Lower lobe of right lung (tissue), 2 donors: ENCODE data around the gene CARM1. TPM values are rescaled to one million over a fixed set of nuclear protein-coding genes. Genes with fewer than 3 reads are reported as not detected.

Experiments
- ATAC-seq, 2 donors: fragments of 200-7000 bp; cut with Tn5 transposase; one replicate each; pipeline ENCODE4 v1.9.1; 2020 to 2022; ENCODE audit warnings: mild to moderate bottlenecking in 2 of 2, moderate library complexity in 2 of 2
- DNase-seq: peaks from one replicate; pipeline ENCODE4 v3.0.0-alpha.2; 2020
- H3K27ac ChIP-seq: fragments of 200-600 bp; one replicate; pipeline ENCODE4 v1.8.0; 2022
- H3K27me3 ChIP-seq: fragments of 200-600 bp; one replicate; pipeline ENCODE4 v1.8.0; 2022; ENCODE audit warnings: low read depth
- H3K36me3 ChIP-seq: fragments of 200-600 bp; one replicate; pipeline ENCODE4 v1.8.0; 2022; ENCODE audit warnings: mild to moderate bottlenecking
- H3K4me1 ChIP-seq: fragments of 200-600 bp; one replicate; pipeline ENCODE4 v1.8.0; 2022
- H3K4me3 ChIP-seq: fragments of 200-600 bp; one replicate; pipeline ENCODE4 v1.8.0; 2022; ENCODE audit warnings: mild to moderate bottlenecking
- H3K9me3 ChIP-seq: fragments of 200-600 bp; one replicate; pipeline ENCODE4 v1.8.0; 2022
- CTCF ChIP-seq: fragments of 200-600 bp; IDR thresholded peaks from one replicate; pipeline ENCODE4 v1.8.0; 2022; ENCODE audit warnings: antibody characterized with exemption, mild to moderate bottlenecking
- intact Hi-C: fragments of 100-400 bp; cut with DNase I; formaldehyde crosslinking; loops from one replicate; pipeline ENCODE4 v1.11.0; 2022
- long read RNA-seq: library from polyadenylated mRNA; unstranded; transcript quantifications from one replicate; pipeline ENCODE4 v2.0.0, GENCODE V29; 2021
- total RNA-seq: library from RNA; stranded (reverse); fragmentation: NEBNext Ultra II Directional; extraction: Animal tissue kit (Norgen Biotek cat#: 25700); gene quantifications from one replicate; pipeline ENCODE4 v1.2.1, GENCODE V29; 2021
- donor health status: DM: no; HTN: yes; CAD: no; lungs with severe emphysema.

CARM1 gene
- total RNA-seq = 27.5 TPM
- long read RNA-seq, transcript CARM1-202 (15 exons, 2,722 nt) = major isoform, 19 of 41 reads
- long read RNA-seq, partial matches to known transcripts = 6 of 41 reads
- long read RNA-seq, other reads (novel, unspliced or antisense) = 13 of 41 reads

- H3K27ac ChIP-seq = peak within 1 kb of the TSS; percentile 79
- DNase-seq (peak; percentile 99), ATAC-seq (peak; percentile 97 to 98)
- peak; percentile 59 for TF ChIP-seq CTCF
- no peaks in the 10 kb centered on the region for H3K9me3 ChIP-seq
- intact Hi-C loops = no loop called here
- peaks cover 14% of the 10 kb centered on the region for H3K4me1 ChIP-seq
- no peaks in the 10 kb centered on the region for H3K36me3 ChIP-seq
- H3K27me3 ChIP-seq = no peaks in the 10 kb centered on the region
- peak within 1 kb of the TSS; percentile 68 for H3K4me3 ChIP-seq
Measured at GRCh38 chr19:10870955-10871603, at the start of gene CARM1. Gene CARM1 (plus strand): TSS chr19:10871553. CDS start chr19:10871703, 150 bp downstream.

DNA sequence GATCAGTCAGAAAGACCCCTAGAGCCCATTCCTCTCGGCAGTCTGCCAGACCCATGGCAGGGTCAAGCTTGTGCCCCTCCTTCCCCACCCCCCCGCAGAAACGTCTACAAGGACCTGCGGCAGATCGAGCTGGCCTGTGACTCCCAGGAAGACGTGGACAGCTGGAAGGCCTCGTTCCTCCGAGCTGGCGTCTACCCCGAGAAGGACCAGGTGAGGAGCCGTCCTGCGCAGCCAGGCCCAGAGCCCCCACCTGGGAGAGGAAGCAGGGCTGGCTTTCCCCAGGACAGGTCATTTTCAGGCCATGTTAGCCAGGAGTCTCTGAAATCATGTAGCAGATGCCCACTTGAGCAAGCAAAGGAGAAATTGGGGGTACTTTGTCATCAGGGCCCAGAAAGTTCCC lies 47.7 kb upstream of the CARM1 start:
- intact Hi-C loops = no loop called here
- no peaks in the 10 kb centered on the region for H3K4me1 ChIP-seq
- H3K4me3 ChIP-seq = no peak overlapping the region
- H3K27ac ChIP-seq = no peak overlapping the region
- ATAC-seq (no peak), DNase-seq (no peak)
- peaks cover 97% of the 10 kb centered on the region for H3K36me3 ChIP-seq
- H3K27me3 ChIP-seq = no peaks in the 10 kb centered on the region
- H3K9me3 ChIP-seq = no peaks in the 10 kb centered on the region
- TF ChIP-seq CTCF = no peak

DNA sequence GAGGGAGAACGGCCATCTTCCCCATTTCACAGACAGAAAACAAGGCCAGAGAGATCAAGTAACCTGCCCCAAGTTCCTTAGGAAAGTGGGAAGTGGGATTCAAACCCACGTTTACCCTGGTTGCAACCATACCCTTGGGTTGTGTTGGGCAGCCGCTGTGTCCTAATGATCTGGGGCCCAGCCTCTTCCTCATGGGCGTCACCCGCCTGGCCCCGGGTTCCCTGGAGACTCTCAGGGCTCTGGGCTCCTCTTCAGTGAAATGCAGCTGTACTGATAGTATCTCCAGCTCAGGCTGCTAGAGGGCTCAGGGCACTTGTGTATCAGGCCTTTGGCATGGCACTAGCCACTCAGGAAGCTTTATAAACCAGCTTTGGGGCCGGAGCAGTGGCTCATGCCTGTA lies 45.1 kb upstream of the CARM1 start:
- Histone ChIP-seq H3K36me3 (peaks cover 98% of the 10 kb centered on the region), H3K27ac (no peak overlapping the region), H3K27me3 (no peaks in the 10 kb centered on the region), H3K9me3 (no peaks in the 10 kb centered on the region), H3K4me3 (no peak overlapping the region), H3K4me1 (no peaks in the 10 kb centered on the region)
- ATAC-seq = peak; percentile 24 to 29
- intact Hi-C loops = no loop called here
- no peak for TF ChIP-seq CTCF
- DNase-seq = peak; percentile 54

- DNase-seq = no peak
- no peaks in the 10 kb centered on the region for H3K27me3 ChIP-seq
- no peak for TF ChIP-seq CTCF
- H3K36me3 ChIP-seq = peaks cover 98% of the 10 kb centered on the region
- no peaks in the 10 kb centered on the region for H3K9me3 ChIP-seq
- H3K27ac ChIP-seq = no peak overlapping the region
- intact Hi-C loops = no loop called here
- H3K4me3 ChIP-seq = no peak overlapping the region
- no peaks in the 10 kb centered on the region for H3K4me1 ChIP-seq
- ATAC-seq = no peak
Measured at GRCh38 chr19:10826846-10827245, 44.5 kb upstream of the CARM1 start.

DNA sequence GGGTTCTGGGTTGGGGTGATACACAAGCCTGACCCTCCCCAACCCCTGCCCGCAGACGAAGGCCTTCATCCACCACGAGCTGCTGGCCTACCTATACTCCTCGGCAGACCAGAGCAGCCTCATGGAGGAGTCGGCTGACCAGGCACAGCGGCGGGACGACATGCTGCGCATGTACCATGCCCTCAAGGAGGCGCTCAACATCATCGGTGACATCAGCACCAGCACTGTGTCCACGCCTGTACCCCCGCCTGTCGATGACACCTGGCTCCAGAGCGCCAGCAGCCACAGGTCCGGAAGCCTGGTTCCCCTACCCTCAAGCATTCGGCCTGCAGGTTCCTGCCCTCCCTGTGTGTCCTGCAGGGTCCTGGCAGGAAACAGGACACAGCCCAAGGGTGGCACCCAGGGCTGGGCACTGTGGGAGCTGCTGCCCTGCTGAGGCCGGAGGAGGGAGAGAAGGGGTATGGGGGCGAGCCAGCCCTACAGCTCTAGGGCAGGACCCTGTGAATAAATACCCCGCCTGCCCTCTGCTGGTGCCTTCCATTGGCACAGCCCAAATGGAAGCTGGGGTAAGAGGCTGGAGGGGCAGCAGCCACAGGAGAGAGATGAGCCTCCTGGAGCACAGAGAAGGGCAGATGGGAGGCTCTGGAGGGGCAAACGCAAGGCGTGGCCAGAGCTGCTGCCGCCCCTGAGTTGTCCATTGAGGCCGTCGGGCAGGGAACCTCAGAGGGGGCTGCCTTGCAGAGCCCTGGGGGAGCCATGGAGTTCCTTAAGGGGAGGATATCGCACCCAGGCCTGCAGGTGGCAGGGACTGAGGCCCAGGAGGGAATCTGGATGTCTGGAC lies 42.2 kb upstream of the CARM1 start:
- TF ChIP-seq CTCF = no peak
- no peak overlapping the region for H3K27ac ChIP-seq
- no peaks in the 10 kb centered on the region for H3K27me3 ChIP-seq
- intact Hi-C loops = no loop called here
- DNase-seq (peak; percentile 38), ATAC-seq (no peak)
- no peak overlapping the region for H3K4me3 ChIP-seq
- H3K4me1 ChIP-seq = no peaks in the 10 kb centered on the region
- H3K9me3 ChIP-seq = no peaks in the 10 kb centered on the region
- peaks cover 100% of the 10 kb centered on the region for H3K36me3 ChIP-seq
